HG02870 (cell line): ENCODE measurements around the gene TMEM41A.

ENCODE experiments used
- ATAC-seq: cut with Tn5 transposase; IDR thresholded peaks from one replicate; pipeline ENCODE4 v1.9.1; 2021; ENCODE audit warnings: mild to moderate bottlenecking, moderate library complexity; ENCODE audit not compliant: unreplicated experiment

Gene TMEM41A

GRCh38 chr3:185498503-185499396 is at the start of gene TMEM41A:
Gene TMEM41A, minus strand, starts transcription at chr3:185499035. Its CDS starts 74 bp downstream, at chr3:185498961.
- peak; percentile 86 for ATAC-seq

- no peak for ATAC-seq
These were observed 41.9 kb upstream of the TMEM41A start for GRCh38 chr3:185540695-185541094.

- no peak for ATAC-seq
These were observed 41.1 kb upstream of the TMEM41A start for GRCh38 chr3:185539934-185540333.

GRCh38 chr3:185537369-185537970 is 38.6 kb upstream of the TMEM41A start:
- peak; percentile 99 for ATAC-seq

GRCh38 chr3:185534511-185534910 is 35.7 kb upstream of the TMEM41A start:
- no peak for ATAC-seq

GRCh38 chr3:185532901-185533300 is 34.1 kb upstream of the TMEM41A start:
- ATAC-seq, result no peak

- ATAC-seq, result no peak
These were observed 32.0 kb upstream of the TMEM41A start for GRCh38 chr3:185530856-185531255.

- no peak for ATAC-seq
These were observed 29.7 kb upstream of the TMEM41A start for GRCh38 chr3:185528532-185528931.

GRCh38 chr3:185527364-185527763 is 28.5 kb upstream of the TMEM41A start:
- ATAC-seq, result no peak

GRCh38 chr3:185526349-185526951 is 27.6 kb upstream of the TMEM41A start:
- no peak for ATAC-seq

- no peak for ATAC-seq
These were observed 22.7 kb upstream of the TMEM41A start for GRCh38 chr3:185521349-185522138.

- ATAC-seq, result no peak
These were observed 20.2 kb upstream of the TMEM41A start for GRCh38 chr3:185519021-185519420.

GRCh38 chr3:185517387-185518130 is 18.7 kb upstream of the TMEM41A start:
- no peak for ATAC-seq

GRCh38 chr3:185511711-185512110 is 12.9 kb upstream of the TMEM41A start:
- no peak for ATAC-seq

- ATAC-seq, result no peak
These were observed 9.6 kb upstream of the TMEM41A start for GRCh38 chr3:185508335-185508991.

- ATAC-seq, result no peak
These were observed 9.0 kb upstream of the TMEM41A start for GRCh38 chr3:185507883-185508282.

- ATAC-seq, result no peak
These were observed 5.8 kb upstream of the TMEM41A start for GRCh38 chr3:185504636-185505035.

- ATAC-seq, result no peak
These were observed 4.7 kb upstream of the TMEM41A start for GRCh38 chr3:185503521-185503920.

- no peak for ATAC-seq
These were observed 4.2 kb upstream of the TMEM41A start for GRCh38 chr3:185502987-185503386.

- ATAC-seq, result no peak
These were observed 8.6 kb downstream of the TMEM41A start for GRCh38 chr3:185490241-185490640.
